DMS79 treated with DMSO at 0.1 percent for 48 hours (cell line): ENCODE measurements around the gene KRT14.
"Not testable (repeated sequence)": the region's sequence is repeated elsewhere in the genome, so short reads cannot be mapped to it uniquely, and the experiment has no call there.

Source experiments
- DNase-seq: peaks from one replicate; lab custom pipeline; 2025; lab: John Stamatoyannopoulos, UW

KRT14 gene

DNA sequence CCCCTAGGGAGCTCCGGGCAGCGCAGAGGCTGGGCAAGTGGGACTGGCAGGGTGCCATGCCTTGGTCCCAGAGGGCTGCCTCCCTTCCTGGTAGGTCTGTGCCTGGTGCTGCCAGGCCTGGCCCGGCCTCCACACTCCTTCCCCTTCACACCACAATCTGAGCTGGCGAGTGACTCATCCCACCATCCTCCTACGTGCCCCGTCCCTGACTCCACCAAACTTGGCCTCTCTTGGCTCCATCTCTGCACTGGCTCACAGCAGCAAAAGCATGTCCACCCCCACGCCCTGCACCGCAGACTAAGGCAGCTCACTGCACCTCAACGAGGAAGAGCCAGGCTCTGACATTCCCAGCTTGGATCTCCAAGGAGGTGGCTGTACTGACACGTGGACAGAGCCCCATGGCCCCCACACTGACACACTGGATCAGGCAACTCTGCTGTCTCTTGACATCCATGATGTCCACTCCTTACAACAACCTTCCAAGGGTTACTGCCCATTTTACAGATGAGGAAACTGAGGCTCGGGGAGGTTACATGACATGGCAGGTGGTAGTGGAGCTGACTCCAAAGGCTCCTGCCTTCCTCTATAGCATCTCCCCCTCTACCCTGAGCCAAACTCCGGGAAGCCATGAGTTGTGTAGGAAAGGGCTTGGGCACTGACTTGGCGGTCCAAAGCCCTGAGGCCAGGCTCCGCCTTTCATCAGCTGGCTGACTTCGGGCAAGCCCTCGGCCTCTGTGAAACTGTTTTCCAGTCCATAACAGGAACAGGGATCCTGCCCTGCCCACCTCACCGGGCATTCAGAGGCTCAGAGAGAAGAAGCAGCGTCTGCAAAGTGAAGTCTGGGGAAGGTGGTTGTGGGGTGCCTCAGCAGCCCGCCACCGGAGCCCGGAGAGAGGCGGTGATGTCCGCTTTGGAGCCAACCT, 38.5 kb downstream of the KRT14 start:
- no peak for DNase-seq

- no peak for DNase-seq
These were observed 39.3 kb downstream of the KRT14 start for GRCh38 chr17:41547378-41547841.

DNA sequence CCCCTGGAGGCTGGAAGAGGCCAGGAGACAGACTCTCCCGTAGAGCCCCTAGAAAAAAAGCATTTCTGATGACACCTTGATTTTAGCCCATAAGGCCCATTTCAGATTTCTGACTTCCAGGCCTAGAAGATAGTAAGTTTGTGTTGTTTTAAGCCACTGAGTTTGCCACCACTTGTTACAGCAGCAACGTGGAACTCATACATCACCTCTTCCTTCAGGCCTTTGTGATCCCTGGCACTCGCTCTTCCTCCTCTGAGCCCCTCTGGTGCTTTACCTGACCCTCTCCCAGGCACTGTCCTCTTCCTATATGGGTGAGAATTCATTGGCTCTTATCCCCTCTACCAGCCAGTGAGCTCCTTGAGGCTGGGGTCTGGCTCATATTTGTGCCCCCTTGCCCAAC, 39.9 kb downstream of the KRT14 start:
- DNase-seq: no peak

DNA sequence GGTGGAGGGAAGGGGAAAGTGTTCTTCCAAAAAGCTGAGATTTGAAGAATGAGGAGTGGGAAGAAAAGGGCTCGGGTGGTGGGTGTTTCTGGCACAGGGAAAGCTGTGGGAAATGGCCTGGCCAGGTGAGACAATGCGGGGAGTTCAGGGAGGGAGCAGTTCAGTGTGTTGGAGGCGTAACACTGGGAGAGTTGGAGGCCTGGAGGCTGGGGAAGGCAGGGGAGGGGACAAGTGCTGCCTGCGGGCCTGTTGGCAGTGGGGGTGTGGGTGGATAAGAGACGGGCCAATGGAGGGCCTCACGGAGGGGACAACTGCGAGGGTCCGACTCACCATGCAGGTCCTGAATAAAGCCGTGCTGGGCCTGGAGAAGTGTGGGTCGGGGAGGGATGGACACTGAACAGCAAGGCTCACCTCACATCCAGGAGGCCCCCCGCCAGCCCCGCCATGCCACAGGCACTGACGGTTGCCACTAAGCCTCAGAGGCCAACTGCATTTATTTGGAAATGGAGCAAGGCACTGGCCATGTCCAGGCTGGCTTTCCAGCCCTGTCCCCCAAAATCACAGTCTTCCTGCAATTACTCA, 40.8 kb downstream of the KRT14 start:
- no peak for DNase-seq

GRCh38 chr17:41544935-41545334, 41.8 kb downstream of the KRT14 start:
- no peak for DNase-seq

DNA sequence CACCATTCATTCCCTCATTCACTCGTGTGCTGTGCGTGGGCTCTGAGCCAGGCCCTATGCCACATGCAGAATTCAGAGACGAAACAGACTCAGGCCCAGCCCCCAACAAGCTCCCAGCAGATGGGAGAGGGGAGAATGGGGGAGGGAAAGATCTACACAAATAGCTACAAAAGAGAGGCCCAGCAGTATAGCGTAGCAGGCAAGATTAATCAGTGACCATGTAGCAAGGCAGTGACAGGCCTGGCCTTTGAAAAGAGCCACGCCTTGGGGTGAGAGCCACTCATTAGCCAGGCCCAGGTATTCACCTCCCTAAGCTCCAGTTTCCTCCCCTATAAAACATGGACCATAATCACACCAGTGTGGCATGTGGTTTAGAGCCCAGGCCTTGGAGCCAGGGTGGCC, 42.2 kb downstream of the KRT14 start:
- no peak for DNase-seq

GRCh38 chr17:41542786-41543185, 43.9 kb downstream of the KRT14 start:
- DNase-seq: not testable (repeated sequence)

DNA sequence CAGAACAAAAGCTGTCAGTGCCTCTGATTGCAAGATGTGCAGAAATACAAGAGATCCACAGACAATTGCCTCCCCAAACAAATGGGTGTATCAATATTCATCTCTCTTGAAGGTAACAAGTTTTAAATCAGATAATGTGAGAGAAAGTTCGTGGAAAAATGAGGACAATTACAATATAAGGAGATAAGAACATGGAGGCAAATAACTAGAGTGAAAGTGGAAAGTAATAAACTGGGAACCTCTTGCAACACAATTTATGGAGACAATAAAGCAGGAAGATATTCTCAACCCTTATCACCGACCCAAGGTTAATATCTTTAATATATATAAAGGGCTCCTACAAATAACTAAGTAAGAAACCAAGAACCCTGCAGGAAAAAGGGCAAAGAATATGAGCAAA, 44.3 kb downstream of the KRT14 start:
- no peak for DNase-seq

DNA sequence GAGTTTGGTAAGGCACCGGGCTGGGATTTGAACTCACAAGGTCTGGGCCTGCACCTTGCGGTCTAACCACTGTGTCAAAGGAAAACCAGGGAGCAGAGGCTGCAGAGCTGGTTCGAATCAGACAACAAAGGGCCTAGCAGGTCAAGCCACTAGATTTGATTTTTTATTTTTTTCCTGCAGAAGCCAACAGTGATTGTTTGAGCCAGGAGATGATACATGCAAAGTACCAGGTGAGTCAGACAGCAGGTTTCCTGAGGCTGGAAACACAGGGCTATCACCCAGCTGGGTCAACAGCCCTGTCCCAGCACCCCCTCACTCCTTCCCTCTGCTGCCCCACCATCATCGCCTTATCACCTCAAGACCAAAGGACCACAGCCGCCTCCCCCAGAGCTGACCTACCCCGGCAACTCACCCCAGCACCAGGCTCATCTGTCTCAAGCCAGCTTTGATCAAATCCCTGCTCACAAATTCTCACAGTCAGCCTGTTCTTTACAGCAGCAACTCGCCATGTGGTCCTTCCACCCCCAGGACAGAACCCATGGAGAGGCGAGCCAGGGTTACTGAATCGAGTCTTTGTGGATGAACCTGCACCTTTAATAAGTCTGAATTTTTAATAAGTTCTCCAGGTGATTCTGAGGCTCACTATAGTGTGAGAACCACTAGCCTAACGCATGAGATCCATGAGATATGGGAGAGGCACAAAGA, 45.6 kb downstream of the KRT14 start:
- DNase-seq: no peak

DNA sequence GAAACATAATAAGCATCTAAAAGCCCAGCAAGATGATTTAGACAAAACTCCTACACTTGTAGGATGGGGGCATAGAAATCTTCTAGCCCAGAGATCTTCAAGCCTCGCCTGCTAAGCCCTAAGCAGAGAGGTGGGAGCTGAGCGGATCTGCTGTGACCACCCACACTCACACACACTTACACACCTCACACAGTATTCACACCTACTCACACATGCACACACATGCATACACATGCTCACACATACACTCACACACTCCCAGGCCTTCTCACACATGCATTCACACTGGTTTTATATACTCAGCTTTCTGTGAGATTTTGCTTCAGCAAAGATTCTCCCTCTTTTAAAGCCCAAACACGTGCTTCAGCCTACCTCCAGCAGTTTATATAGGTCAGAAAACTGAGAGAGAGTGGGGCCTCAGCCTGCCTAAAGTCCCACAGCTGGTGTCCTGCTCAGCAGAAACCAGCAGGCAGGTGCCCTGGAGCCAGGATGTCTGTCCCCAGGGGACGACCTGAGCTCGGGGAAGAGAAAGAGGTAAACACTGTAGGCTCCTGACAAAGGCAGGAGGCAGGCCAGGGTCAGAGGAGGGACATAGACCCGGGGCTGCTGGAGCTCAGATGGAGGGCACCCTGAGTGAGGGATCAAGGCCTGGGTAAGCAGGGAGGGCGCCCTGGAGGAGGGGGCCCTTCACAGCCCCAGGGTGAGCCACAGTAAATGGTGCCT, 46.6 kb downstream of the KRT14 start:
- DNase-seq: peak; percentile 19

GRCh38 chr17:41539071-41539492, 47.6 kb downstream of the KRT14 start:
- no peak for DNase-seq

DNA sequence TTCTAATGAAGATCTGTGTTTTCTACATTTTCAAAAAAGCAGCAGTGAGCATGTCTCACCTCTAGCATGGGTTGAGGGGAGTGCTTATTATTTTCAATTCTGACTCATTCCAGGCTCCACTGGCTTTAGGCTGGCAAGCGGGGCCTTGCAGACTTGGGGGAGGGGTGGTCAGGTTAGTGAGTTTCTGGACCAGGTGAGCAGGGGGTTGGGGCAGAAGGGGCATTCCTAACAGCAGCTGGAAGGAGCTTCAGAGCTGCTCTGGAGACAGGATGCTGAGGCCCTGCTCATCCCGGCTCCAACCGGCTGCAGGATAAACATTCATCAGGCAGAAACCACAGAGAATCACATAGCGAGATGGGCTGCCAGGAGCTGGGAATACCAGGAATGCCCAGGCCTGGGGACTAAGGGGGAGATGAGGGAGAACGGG, 48.1 kb downstream of the KRT14 start:
- no peak for DNase-seq

DNA sequence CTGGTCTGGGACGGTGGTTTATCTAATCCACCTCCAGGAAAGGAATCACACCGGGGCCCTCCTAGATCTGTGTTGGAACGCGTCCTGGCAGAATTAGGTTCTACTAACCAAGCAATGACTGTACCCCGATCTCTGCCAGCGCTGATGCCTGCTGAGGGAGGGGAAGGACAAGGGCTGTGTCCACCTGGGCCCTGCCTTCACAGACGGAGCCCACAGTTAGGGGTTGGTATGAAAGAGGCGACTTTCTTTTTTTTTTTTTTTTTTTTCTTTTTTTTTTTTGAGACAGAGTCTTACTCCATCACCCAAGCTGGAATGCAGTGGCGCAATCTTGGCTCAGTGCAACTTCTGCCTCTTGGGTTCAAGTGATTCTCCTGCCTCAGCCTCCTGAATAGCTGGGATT, 48.7 kb downstream of the KRT14 start:
- no peak for DNase-seq

DNA sequence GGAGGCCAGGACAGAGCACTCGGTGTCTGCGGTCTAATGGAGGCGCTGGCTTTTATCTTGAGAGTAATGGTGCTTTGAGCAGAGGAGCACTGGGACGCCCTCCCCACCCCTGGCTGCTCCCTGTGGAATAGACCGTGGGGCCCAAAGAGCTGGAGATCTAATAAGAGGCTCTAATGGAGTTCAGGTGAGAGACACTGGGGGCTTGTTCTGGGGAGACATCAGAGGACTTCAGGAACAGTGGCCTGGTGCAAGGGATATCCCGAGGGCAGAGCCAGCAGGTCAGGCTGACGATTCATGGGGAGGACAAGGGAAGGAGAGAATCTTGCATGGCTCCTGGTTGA, 49.1 kb downstream of the KRT14 start:
- no peak for DNase-seq

DNA sequence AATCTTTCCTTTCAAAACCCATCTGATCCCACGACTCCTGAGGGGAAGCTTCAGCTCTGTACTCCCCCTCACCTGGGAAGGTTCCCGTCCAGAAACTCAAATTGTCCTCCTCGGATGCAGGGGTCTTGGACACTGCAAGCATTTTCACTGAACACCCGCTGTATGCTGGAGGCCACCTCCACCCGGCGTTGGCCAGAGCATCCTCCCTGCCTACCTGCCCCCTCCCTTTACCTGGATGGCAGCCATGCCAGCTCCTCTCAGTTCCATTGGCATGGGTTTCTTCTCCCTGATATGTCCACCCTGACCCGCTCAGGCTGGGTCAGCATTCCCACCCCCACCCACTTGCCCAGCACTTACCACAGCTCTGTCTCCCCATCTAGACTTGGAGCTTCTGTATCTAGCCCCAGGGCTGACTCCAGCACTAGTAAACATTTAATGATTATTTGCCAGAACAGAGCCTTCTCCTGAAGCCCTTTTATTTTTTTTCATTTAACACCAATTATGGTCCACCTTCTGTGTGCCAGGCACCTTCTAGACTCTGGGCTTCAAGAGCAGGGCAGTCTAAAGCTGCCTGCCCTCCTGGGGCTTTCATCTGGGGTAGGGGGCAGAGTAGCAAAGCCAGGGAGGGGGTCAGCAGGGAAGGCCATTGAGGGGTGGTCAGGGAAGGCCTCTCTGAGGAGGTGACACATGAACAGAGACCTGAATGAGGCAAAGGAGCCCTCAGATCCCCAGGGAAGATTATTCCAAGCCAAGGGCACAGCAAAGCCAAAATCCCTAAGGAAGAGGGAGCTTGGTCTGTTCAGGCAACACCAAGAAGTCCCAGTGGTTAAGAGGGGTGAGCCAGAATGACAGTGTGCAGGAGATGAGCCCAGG, 49.7 kb downstream of the KRT14 start:
- DNase-seq: no peak

- no peak for DNase-seq
These were observed 50.8 kb downstream of the KRT14 start for GRCh38 chr17:41535764-41536481.

- no peak for DNase-seq
These were observed 51.7 kb downstream of the KRT14 start for GRCh38 chr17:41534899-41535546.

GRCh38 chr17:41533613-41534012, 53.1 kb downstream of the KRT14 start:
- no peak for DNase-seq

DNA sequence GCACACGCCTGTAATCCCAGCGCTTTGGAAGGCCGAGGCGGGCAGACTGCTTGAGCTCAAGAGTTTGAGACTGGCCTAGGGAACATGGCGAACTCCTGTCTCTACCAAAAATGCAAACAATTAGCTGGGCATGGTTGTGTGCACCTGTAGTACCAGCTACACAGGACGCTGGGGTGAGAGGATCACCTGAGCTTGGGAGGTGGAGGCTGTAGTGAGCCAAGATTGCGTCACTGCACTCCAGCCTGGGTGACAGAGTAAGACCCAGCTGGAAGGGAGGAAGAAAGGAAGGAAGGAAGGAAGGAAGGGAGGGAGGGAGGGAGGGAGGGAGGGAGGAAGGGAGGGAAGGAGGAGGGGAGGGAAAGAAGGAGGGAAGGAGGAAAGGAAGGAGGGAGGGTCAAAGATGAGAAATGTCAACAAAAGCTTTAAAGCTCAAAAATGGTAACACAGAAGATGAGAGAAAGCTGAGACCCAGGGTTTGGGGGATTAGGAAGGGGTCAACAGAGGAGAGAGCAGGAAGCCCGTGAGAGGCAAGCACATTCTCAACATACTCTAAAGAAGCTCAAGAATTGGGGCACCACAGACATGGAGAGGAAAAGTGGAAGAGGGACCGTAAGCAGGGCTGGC, 53.6 kb downstream of the KRT14 start:
- peak; percentile 16 for DNase-seq
